ENCODE measurements around the gene GRID2IP.
A peak's percentile ranks its signal among the peaks of the same experiment; 100 is the strongest.
"Not testable (repeated sequence)": the region's sequence is repeated elsewhere in the genome, so short reads cannot be mapped to it uniquely, and the experiment has no call there.

Gene GRID2IP

DNA sequence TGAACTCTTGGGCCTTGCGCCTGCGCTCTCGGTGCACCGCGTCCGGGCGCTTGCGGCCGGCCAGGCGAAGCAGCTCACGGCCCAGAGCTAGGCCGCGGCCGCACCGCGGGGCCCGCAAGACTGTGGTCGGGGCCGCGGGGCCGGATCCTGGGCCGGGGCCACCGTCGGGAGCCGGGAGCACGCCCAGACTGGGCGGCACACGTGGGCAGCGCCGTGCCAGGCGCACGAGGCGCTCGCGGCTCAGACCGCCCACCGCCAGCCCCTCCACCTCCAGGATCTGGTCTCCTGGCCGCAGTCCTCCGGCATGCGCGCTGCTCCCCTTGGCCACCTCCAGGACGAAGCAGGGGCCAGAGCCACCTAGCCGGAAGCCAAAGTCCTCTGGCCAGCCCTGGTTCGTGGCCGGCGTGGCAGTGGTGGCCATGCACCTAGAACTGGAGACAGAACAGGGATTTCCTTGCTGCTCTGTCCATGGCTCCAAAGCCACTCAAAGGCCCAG is at the start of gene GRID2IP:
Gene GRID2IP, minus strand, starts transcription at position 446 of the 496 bp plus-strand sequence. Its CDS starts 25 bp downstream, at position 421.
- no peak for DNase-seq

DNA sequence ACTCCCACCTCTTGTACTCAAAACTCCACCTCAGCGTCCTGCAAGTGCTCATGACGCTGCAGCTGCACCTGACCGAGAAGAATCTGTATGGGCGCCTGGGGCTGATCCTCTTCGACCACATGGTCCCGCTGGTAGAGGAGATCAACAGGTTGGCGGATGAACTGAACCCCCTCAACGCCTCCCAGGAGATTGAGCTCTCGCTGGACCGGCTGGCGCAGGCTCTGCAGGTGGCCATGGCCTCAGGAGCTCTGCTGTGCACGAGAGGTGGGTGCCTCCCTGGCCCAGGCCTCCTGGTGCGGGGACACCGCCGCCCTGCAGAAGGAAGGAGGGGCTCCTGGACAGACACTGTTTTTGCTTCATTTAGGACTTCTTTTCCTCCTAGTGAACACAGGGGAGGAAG is 48.8 kb upstream of the GRID2IP start:
- no peak for DNase-seq

DNA sequence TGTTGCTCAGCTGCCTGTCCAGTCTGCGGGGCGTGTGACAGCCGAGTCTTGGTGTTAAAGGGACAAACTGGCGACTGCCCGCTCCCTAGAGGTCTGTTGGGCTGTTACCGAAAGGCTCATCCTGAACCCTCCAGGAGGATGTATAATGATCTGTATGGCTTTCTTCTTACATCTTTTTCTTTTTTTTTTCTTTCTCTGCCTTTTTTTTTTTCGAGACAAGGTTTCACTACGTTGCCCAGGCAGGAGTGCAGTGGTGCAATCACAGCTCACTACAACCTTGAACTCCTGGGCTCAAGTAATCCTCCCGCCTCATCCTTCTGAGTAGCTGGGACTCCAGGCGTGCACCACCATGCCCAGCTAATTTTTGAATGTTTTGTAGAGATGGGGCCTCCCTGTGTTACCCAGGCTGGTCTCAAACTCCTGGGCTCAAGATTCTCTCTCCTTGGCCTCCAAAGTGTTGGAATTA is 39.4 kb upstream of the GRID2IP start:
- DNase-seq, result no peak

DNA sequence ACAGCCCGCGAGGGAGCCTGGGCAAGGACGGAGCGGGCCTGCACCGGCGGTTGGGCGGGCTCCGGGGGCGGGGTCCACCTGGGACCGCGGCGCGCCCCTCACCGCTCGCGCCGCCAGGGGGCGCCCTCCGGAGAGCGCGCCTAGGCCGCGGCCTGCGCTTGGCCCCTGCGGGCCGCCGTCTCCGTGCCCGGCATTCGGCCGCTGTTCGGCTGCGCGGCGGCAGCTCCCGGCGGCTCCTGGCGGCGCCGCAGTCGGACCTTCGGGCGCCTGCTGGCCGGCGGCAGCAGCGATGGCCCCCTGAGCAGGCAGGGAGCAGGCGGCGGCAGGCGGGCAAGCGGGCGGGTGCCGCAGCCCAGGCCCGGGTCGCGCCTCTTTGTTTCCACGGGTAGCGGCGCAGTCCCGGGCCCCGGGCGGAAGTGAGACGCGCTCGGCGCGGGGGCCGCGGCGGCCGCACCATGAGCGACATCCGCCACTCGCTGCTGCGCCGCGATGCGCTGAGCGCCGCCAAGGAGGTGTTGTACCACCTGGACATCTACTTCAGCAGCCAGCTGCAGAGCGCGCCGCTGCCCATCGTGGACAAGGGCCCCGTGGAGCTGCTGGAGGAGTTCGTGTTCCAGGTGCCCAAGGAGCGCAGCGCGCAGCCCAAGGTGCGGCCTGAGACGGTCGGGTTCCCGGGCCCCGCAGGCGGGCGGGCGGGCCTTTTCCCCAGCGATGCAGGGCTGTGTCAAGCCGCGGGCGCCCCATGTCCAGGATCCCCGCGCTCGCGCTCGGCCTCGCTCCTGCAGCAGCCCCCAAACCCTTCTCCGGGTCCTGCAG is 38.8 kb upstream of the GRID2IP start, which contains the start of gene INTS15:
Gene INTS15, plus strand, starts transcription at position 193 of the 816 bp plus-strand sequence. Its CDS starts 263 bp downstream, at position 456.
- peak; percentile 87 for DNase-seq

DNA sequence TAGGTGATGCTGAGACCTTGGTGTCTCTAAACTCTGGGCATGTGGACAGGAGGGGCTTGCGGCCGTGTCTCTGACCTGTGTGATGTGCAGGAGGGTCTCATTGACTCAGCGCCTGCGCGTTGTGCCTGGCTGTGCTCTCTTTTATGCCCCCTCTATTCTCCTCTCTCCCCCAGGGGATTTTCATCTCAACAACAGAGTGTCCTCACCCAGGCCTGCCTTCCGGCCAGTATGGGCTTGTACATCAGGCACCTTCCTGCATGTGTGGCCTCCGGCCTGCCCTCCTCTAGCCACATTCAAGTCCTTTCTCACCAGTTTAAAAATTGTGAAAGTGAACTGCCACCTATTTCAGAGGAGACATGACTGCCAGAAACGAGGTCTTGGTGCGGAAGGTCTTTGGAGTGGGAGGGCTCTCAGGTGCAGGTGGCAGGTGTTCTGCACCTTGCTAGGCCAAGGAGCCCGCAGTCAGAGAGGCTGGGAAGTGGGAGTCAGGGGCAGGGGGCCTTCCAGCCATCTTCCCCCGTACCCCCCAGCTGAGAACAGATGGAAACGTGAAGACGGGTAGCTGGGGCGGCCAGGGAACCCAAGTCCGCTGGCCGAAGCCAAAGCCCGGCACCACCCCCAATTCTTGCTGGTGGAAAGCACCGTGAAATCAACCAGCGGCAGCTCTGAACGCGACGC is 38.0 kb upstream of the GRID2IP start:
- DNase-seq, result no peak

DNA sequence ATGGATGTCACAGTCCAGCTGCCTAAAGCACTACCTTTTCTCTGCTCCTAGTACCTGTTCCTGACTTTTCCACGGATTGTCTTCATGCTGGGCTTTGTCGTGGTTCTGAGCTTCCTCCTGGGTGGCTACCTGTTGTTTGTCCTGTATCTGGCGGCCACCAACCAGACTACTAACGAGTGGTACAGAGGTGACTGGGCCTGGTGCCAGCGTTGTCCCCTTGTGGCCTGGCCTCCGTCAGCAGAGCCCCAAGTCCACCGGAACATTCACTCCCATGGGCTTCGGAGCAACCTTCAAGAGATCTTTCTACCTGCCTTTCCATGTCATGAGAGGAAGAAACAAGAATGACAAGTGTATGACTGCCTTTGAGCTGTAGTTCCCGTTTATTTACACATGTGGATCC is 37.3 kb upstream of the GRID2IP start:
- DNase-seq, result no peak

DNA sequence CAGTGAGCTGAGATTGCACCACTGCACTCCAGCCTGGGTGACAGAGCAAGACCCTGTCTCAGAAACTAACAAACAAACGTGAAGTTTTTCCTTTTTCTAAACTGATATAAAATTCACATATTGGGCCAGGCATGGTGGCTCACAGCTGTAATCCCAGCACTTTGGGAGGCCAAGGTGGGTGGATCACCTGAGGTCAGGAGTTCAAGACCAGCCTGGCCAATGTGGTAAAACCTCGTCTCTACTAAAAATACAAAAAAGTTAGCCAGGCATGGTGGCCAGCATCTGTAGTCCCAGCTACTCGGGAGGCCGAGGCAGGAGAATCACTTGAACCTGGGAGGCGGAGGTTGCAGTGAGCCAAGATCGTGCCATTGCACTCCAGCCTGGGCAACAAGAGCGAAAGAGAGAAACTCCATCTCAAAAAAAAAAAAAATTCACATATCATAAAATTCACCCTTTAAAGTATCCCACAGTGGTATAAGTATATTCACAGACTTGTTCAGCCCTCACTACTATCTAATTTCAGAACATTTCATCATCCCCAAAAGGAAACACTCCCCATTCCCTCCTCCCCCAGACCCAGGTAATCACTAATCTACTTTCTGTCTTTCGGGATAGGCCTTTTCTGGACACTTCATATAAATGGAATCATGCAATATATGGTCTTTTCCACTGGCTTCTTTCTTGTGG is 34.6 kb upstream of the GRID2IP start:
- DNase-seq, result not testable (repeated sequence)

DNA sequence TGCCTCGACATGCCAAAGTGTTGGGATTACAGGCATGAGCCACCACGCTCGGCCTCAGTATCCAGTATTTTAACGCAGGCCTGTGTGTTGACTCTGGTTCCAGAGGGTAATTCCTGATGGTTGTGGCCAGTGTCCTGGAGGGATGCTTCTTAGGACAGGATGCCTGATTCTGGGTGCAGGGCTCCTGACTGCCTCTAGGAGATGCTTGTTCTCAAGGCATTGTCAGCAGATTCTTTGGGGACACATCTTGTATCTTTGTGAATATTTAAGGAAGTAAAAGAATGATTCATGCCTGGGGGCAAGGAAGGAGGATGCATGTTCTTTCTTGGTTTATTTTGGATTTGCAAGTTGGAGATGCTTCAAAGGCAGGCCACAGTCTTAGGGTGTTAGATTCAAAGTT is 28.2 kb upstream of the GRID2IP start:
- DNase-seq, result no peak

DNA sequence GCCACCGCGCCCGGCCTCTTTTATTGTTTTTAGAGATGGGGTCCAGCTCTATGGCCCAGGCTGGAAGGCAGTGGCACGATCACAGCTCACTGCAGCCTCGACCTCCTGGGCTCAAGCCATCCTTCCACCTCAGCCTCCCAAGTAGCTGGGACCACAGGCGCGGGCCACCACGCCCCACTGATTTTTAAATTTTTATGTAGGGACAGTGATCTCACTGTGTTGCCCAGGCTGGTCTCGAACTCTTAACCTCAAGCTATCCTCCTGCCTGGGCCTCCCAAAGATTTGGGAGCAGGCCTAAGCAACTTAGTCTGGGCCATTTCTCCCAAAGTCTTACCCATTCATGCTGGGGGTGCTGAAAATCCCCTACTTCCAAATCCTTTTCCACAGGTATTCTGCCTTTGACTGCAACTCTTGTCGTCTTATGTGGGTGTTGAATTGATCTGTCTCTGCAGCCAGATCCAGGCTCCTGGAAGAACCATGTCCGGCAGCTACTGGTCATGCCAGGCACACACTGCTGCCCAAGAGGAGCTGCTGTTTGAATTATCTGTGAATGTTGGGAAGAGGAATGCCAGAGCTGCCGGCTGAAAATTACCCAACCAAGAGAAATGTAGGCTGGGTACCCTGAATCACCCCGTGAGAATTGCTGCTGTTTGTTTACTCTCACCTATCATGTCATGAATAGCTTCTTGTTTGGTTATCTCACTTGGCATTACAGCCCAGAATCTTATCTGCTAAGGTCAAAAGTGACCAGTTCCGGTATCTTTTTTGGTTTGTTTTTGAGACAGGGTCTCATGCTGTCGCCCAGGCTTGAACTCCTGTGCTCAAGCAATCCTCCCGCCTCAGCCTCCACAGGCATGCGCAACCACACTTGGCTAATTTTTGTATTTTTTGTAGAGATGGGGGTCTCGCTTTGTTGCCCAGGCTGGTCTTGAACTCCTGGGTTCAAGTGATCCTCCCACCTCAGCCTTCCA is 27.1 kb upstream of the GRID2IP start:
- no peak for DNase-seq

DNA sequence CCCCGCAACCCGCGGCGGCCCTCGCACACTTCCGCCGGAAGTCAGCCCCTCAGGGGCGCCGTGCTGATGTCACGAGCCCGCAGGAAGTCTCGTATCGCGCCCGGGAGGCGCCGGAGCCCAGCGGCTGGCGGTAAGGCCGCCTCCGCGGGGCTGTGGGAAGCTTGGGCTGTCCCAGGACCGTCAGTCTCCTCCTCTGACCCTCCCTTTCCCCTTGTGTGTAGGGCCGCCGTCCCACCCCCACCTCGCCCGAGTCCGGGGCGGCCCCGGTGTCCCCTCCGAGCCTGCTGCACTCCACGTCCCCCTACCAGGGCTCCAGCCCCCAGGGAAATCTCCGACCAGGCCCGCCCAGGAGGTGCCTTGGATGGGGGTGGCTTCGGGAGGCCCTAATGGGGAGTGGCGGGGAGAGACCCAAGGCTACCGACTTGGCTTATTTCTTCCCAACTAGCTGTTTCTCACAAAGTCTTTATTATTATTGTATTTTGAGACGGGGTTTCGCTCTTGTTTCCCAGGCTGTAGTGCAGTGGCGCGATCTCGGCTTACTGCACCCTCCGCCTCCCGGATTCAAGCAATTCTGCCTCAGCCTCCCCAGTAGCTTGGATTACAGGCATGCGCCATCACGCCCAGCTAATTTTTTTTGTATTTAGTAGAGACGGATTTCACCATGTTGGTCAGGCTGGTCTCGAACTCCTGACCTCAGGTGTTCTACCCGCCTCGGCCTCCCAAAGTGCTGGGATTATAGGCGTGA is 26.3 kb upstream of the GRID2IP start, which contains the start of gene ZDHHC4:
Gene ZDHHC4, plus strand, starts transcription at position 86 of the 745 bp plus-strand sequence. CDS start 3,108 bp downstream, outside the sequence.
- DNase-seq, result peak; percentile 91

DNA sequence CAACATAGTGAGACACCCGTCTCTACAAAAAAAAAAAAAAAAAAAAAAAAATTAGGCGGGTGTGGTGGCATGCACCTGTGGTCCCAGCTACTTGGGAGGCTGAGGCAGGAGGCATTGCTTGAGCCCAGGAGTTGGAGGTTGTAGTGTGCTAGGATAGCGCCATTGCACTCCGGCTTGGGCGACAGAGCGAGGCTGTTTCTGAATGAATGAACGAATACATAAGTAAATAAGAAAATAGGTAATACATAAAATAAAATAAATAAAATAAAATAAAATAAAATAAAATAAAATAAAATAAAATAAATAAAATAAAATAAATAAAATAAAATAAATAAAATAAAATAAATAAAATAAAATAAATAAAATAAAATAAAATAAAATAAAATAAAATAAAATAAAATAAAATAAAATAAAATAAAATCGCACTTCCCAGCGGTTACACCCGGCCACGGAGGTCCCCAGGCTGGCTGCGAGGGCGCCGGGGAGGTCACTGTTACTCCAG is 25.7 kb upstream of the GRID2IP start:
- not testable (repeated sequence) for DNase-seq

DNA sequence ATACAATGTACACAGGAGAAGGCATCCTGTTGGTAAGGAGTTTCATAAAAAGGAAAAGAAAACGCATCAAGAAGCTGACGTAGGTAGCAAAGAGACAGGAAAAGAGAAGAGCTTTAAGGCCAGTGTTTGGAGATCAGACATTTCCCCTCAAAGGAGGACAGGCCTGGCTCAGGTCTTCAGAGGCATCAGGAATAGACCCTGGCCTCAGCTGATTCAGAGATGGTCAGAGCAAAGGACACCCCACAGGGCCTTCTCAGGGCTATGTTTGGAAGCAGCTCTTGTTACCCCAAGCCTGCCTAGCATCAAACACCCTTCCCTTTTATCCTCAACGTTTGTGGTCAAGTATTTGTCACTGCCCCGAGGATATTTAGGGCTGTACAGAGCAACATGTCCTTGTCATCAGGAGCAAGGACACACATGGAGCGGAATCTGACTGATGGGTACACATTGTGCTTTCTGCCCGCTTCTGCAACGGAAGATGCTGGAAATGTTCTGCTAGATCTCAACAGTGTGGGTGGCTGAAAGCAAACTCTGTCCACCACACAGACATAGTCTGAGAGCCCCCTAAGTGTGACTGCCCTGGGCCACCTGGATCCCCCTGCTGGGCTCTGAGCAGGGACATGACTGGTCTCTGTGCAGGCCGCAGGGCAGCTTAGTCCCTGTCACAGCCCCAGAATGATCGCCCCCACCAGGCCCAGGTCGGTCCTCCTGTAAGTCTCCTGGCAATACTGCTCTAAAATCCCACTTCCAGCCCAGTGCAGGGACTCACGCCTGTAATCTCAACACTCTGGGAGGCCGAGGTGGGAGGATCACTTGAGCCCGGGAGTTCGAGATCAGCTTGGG is 25.0 kb upstream of the GRID2IP start:
- no peak for DNase-seq

DNA sequence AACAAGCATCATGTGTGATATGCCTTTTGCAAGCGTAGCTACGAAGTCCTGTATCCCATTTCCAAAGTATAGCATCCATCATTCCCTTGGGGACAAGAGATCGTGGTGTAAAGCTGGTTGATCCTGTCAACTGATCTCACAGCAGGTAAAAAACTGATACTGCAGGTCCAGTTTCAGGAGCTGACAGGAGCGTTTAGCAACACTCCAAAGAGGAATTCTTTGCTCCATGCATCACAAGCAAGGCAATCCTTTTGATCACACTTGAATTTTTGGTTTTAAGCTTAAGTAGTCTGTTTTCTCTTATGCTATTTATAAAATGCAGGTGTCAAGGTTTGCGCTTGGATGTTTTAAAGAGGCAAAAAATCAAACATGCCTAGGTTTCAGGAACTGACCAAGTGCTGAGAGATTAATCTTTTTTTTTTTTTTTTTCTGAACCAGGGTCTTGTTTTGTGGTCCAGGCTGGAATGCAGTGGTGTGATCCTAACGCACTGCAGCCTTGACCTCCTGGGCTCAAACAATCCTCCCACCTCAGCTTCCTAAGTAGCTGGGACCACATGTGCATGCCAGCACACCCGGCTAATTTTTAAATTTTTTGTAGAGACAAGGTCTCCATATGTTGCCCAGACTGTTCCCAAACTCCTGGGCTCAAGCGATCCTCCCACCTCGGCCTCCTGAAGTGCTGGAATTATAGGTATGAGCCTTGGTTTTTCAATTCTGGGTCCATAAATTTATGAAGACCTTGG is 24.2 kb upstream of the GRID2IP start:
- no peak for DNase-seq

DNA sequence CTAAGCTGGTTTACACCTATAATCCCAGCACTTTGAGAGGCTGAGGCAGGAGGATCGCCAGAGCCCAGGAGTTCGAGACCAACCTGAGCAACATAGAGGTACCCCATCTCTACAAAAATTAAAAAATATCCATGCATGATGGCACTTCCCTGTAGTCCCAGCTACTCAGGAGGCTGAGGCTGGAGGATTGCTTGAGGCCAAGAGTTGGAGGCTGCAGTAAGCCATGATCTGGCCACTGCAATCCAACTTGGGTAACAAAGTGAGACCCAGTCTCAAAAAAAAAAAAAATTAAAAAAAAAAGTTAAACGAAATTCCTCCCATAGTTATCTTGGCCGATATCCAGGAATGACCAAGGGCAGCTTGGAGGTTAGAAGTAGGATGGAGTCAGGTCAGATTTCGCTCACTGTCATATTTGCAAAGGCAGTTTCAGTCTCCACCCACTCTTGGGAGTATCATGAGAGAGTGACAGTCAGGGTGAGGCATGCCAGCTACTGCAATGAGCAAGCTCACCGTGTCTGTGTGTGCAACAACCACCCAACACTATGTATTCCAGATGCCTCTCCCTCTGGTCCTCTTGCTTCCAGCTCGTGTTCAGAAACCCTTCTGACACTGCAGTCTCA is 20.0 kb upstream of the GRID2IP start:
- no peak for DNase-seq

DNA sequence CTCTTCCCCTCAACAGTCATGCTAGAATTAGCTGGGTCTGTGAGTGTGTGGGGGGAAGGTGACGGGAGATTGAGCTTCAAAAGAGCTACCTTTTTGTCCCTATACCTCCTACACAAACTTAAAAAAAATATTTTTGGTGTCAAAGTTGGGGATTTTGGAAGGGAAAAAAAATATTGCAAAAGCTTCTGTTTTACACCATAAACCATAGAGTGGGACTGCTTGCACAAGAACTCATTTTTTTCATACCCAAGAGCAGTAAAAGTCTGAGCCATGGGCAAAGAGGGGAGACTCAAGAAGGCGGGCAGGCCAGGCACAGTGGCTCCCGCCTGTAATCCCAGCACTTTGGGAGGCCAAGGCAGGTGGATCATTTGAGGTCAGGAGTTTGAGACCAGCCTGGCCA is 16.6 kb upstream of the GRID2IP start:
- DNase-seq, result no peak

DNA sequence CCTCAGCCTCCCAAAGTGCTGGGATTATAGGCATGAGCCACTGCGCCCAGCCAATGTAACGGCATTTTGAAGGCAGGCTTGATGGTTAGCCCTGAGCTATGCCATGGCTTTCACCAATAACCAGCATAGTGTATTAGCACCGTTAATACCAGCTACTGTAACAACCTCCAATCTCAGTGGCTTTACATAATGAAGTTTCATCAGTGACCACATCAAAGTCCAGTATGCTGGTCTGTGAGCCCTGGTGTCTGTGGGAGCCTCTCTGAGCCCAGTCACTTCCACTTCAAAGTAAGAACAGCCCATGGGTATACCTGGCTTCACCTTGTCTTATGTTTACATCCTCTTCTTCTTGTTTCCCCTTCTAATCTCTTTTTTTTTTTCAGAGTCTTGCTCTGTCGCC is 14.4 kb upstream of the GRID2IP start:
- DNase-seq, result no peak

DNA sequence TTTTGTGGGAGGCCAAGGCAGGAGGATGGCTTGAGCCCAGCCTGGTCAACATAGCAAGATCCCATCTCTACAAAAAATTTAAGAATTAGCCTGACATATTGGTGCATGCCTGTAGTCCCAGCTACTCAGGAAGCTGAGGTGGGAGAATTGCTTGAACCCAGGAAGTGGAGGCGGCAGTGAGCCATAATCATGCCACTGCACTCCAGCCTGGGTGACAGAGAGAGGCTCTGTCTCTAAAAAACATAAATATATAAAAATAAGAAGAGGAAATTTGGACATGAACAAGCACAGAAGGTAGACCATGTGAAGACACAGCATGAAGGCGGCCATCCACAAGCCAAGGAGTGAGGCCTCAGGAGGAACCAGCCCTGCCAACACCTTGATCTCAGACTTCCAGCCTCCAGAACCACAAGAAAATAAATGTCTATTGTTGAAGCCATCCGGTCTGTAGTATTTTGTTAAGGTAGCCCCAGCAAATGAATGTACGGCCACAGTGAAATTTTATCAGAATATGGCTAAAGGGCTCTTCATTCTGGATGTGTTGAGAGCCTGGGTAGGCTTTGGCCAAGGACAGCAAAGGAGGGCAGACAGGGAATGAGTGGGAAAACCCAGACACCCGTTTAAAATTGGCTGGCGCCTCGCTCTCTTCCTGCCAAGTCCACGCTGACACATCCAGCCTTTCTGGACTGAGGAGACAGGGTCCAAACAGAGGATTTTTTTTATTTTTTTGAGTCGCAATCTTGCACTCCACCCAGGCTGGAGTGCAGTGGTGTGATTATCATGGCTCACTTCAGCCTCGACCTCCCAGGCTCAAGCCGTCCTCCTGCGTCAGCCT is 12.9 kb upstream of the GRID2IP start:
- no peak for DNase-seq

DNA sequence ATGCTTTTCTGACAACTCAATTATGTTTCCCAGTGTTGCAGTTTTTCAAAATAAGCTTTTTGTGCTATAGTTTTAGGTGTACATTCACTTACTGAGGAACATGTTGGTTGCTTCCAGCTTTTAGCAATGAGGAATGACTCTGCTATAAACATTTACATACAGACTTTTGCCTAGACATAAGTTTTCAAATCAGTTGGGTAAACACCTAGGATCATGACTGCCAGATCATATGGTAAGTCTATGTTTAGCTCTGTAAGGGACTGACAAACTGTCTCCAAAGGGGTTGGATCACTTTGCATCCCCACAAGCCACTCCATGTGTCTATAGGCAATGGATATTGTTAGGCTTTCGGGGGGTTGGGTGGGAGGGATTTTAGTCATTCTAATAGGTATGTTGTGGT is 10.8 kb upstream of the GRID2IP start:
- no peak for DNase-seq
